Omental fat pad (tissue), 4 donors: Measurements from ENCODE around the gene ZNF786. TPM values are rescaled to one million over a fixed set of nuclear protein-coding genes. Genes with fewer than 3 reads are reported as not detected.

ENCODE experiments used
- ATAC-seq: fragments of 150-250 bp; one replicate; pipeline ENCODE4 v1.9.1; 2016; ENCODE audit warnings: mild to moderate bottlenecking, moderate library complexity; ENCODE audit not compliant: low FRiP score
- DNase-seq: peaks from one replicate; pipeline ENCODE4 v3.0.0-alpha.2; 2019; ENCODE audit warnings: low spot score
- CTCF ChIP-seq, 3 donors: fragments of 450-650 bp; IDR thresholded peaks; one replicate each; pipeline ENCODE4 v1.5.1; 2016 to 2017; ENCODE audit warnings: antibody characterized with exemption in 3 of 3, mild to moderate bottlenecking in 3 of 3, moderate library complexity in 2 of 3
- small RNA-seq: library from RNA; depleted of rRNA; stranded (forward); fragments of <200 nt; gene quantifications from one replicate; pipeline ENCODE3, GENCODE V24; 2016
- total RNA-seq, 4 donors: library from RNA; depleted of rRNA; stranded (reverse); fragments of >200 nt; gene quantifications; one replicate each; pipeline ENCODE4 v1.1.0, GENCODE V29; 2016

The ZNF786 gene
- total RNA-seq, 4 donors from 2014 or later: 3.0 to 6.0 (median 3.9) TPM

GRCh38 chr7:149022756-149023360 lies 67.7 kb downstream of the ZNF786 start:
- no peak for TF ChIP-seq CTCF (IDR thresholded peaks at IDR 0.05)
- ATAC-seq (no peak), DNase-seq (no peak)

- ATAC-seq (no peak), DNase-seq (no peak)
- no peak for TF ChIP-seq CTCF (IDR thresholded peaks at IDR 0.05)
Observed at GRCh38 chr7:149021725-149022062, 68.8 kb downstream of the ZNF786 start.

GRCh38 chr7:149020483-149020882 lies 70.0 kb downstream of the ZNF786 start:
- DNase-seq (no peak), ATAC-seq (no peak)
- no peak for TF ChIP-seq CTCF (IDR thresholded peaks at IDR 0.05)

Small RNA genes within 50 kb of the gene (small RNA-seq; reads per million reads assigned to genes)
- gene COX6B1P1 (not detected), gene RN7SL521P (not detected), gene RNU6-650P (not detected)

Other genes starting within 250 kb of the ZNF786 start
- gene EZH2, start 206.4 kb downstream of the ZNF786 start, total RNA-seq: 1 to 10 TPM; 1.7 to 5.8 (median 2.4) TPM
- gene PDIA4, start 62.2 kb downstream of the ZNF786 start, total RNA-seq: 100 to 1,000 TPM in 1 of 4 donors, 10 to 100 TPM in 3; 57.1 to 114 (median 74.0) TPM
- gene ZNF425, start 35.6 kb upstream of the ZNF786 start, total RNA-seq: 1 to 10 TPM; 1.1 to 1.6 (median 1.5) TPM
- 10 to 100 TPM; 11.5 to 23.5 (median 17.1) TPM for gene ZNF398, start 56.7 kb upstream of the ZNF786 start, total RNA-seq
- 10 to 100 TPM; 10.6 to 83.3 (median 17.7) TPM for gene ZNF282, start 104.8 kb upstream of the ZNF786 start, total RNA-seq
- 1 to 10 TPM; 2.4 to 8.5 (median 5.0) TPM for gene ZNF212, start 148.9 kb upstream of the ZNF786 start, total RNA-seq
- gene ZNF783, start 171.5 kb upstream of the ZNF786 start, total RNA-seq: 10 to 100 TPM in 3 of 4 donors, 1 to 10 TPM in 1; 9.7 to 24.6 (median 15.9) TPM